ENCODE data around the gene MSL3B.
A peak's percentile ranks its signal among the peaks of the same experiment; 100 is the strongest.

Gene MSL3B

DNA sequence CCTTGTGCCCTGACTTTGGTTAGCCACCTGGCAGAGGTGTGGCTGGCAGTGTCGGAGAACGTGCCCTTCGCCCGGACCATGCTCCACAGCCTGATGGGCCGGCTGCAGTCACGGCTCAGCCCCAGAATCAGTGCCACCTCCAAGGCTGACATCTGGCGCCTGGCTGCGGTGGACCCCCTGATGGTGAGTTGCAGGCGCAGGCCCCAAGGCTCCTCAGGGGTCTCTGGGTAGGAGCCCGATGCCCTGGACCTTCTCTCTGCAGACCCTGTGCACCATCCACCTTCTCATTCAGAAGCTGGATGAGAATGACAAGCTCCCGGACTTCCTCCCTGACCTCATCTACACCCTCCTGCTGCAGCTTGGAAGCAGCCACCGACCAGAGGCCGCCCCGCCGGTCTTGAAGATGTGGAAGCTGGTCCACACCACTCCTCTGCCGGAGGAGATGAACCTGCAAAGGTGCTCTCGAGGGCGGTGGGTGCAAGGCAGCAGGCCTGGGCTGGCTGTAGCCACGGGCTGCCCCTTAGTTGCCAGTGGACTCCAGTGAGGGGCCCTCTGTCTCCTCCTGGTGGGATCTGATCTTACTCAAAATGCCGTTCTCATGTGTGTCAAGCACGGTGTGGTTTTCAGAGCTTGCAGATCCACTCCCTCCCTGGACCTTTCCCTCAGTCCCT, 46.0 kb downstream of the MSL3B start:
- H3K4me1 Mint-ChIP-seq (ENCODE audit: low read depth in 2 of 2), result no peaks in the 10 kb centered on the region
- DNase-seq (ENCODE audit: low spot score) (peak; percentile 56), ATAC-seq (peak in 1 of 2 donors; percentile 2)
- H3K27me3 Mint-ChIP-seq, result peaks cover 10 to 11% of the 10 kb centered on the region in 2 donors
- no peaks in the 10 kb centered on the region for H3K36me3 Mint-ChIP-seq
- no peak overlapping the region for H3K27ac Mint-ChIP-seq
- no peaks in the 10 kb centered on the region for H3K9me3 Mint-ChIP-seq
- H3K4me3 Mint-ChIP-seq, result no peak overlapping the region

GRCh38 chr2:233821709-233822100, 46.5 kb downstream of the MSL3B start:
- no peak overlapping the region for H3K27ac Mint-ChIP-seq
- DNase-seq (ENCODE audit: low spot score) (peak; percentile 44), ATAC-seq (no peak)
- no peaks in the 10 kb centered on the region for H3K4me1 Mint-ChIP-seq (ENCODE audit: low read depth in 2 of 2)
- H3K27me3 Mint-ChIP-seq, result peaks cover 11 to 13% of the 10 kb centered on the region in 2 donors
- no peaks in the 10 kb centered on the region for H3K36me3 Mint-ChIP-seq
- H3K9me3 Mint-ChIP-seq, result no peaks in the 10 kb centered on the region
- H3K4me3 Mint-ChIP-seq, result no peak overlapping the region

GRCh38 chr2:233821196-233821595, 47.0 kb downstream of the MSL3B start:
- Mint-ChIP-seq H3K27me3 (peaks cover 11 to 12% of the 10 kb centered on the region in 2 donors), H3K4me1 (ENCODE audit: low read depth in 2 of 2) (no peaks in the 10 kb centered on the region), H3K27ac (no peak overlapping the region), H3K4me3 (no peak overlapping the region), H3K36me3 (no peaks in the 10 kb centered on the region), H3K9me3 (no peaks in the 10 kb centered on the region)
- no peak for ATAC-seq
- DNase-seq (ENCODE audit: low spot score), result peak; percentile 37

DNA sequence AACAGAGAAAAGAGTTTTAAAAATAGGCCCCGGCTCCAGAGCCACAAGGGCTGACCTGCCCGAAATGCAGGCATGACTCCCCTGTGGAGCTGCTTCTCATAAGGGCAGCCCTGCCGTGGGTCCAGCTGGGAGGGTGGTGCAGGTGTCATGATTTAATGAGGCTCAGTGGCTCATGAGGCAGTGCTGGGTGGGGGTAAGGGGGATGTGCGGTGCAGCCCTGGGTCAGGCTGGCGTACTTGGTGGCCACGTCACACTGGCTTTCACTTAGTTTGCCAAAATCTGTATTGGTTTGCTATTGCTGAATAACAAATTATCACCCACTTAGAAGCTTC, 47.4 kb downstream of the MSL3B start:
- H3K27me3 Mint-ChIP-seq, result peaks cover 12 to 14% of the 10 kb centered on the region in 2 donors
- DNase-seq (ENCODE audit: low spot score), result peak; percentile 16

GRCh38 chr2:233819884-233820773, 48.1 kb downstream of the MSL3B start:
- peak; percentile 45 for DNase-seq (ENCODE audit: low spot score)
- H3K36me3 Mint-ChIP-seq, result no peaks in the 10 kb centered on the region

More for the DNA sequence above, 47.4 kb downstream of the MSL3B start:
- ATAC-seq, result no peak
- no peaks in the 10 kb centered on the region for H3K9me3 Mint-ChIP-seq
- H3K27ac Mint-ChIP-seq, result no peak overlapping the region
- H3K4me1 Mint-ChIP-seq (ENCODE audit: low read depth in 2 of 2), result no peaks in the 10 kb centered on the region
- H3K4me3 Mint-ChIP-seq, result no peak overlapping the region
- no peaks in the 10 kb centered on the region for H3K36me3 Mint-ChIP-seq

DNA sequence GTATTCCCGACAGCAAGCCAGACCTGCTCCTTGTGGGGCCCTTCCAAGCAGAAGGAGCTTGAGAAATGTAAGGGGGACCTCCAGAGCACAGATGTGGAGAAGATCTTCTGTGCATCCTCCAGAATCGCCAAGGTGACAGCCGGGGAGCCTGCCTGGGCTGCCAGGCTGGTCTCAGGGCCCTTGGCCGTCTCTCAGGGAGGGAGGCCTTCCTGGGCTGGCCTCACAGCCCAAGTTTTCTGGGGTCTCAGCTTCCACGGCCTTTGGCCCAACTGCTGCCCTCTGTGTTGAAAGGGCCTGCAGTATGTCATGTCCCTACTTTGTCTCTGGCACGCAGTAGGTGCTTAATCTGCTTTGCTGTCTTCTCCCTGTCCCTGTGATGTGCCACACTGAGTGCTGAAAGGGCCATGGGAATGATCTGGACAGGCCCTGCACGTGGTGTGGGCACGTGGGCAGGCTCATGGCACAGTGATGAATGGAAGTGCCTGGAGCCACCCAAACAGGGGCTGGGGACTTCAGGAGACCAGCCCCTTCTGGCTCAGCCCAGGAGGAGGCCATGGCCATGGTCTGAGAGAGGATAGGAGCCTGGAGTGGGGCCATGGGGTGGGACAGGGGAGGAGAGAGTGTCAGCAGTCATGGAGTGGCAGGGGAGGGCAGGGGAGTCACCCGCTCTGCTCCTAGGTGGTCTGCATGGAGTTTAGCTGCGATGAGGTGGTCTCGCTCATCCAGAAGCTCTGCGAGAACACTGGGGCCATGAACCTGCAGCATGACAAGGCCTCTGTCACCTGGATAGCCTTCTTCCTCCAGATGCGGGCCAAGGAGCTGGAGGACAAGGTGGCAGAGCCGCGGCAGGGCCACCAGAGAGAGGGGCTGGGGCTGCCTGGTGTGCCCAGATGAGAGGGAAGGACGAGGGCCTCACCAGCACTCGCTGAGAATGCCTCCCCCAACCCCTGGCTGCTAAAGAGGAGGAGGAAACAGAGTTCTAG, 49.3 kb downstream of the MSL3B start:
- Mint-ChIP-seq H3K4me1 (ENCODE audit: low read depth in 2 of 2) (no peaks in the 10 kb centered on the region), H3K27ac (no peak overlapping the region), H3K27me3 (peaks cover 13 to 22% of the 10 kb centered on the region in 2 donors), H3K4me3 (no peak overlapping the region), H3K9me3 (no peaks in the 10 kb centered on the region), H3K36me3 (no peaks in the 10 kb centered on the region)
- ATAC-seq (no peak), DNase-seq (ENCODE audit: low spot score) (peak; percentile 45)

More at GRCh38 chr2:233819884-233820773, 48.1 kb downstream of the MSL3B start:
- Mint-ChIP-seq H3K27me3 (peaks cover 8 to 18% of the 10 kb centered on the region in 2 donors), H3K27ac (no peak overlapping the region), H3K4me3 (no peak overlapping the region), H3K9me3 (no peaks in the 10 kb centered on the region), H3K4me1 (ENCODE audit: low read depth in 2 of 2) (no peaks in the 10 kb centered on the region)
- no peak for ATAC-seq

- peaks cover 16 to 22% of the 10 kb centered on the region in 2 donors for H3K27me3 Mint-ChIP-seq
- no peaks in the 10 kb centered on the region for H3K4me1 Mint-ChIP-seq (ENCODE audit: low read depth in 2 of 2)
- DNase-seq (ENCODE audit: low spot score), result peak; percentile 47
- H3K27ac Mint-ChIP-seq, result no peak overlapping the region
- H3K4me3 Mint-ChIP-seq, result no peak overlapping the region
- no peaks in the 10 kb centered on the region for H3K36me3 Mint-ChIP-seq
- ATAC-seq, result no peak
- H3K9me3 Mint-ChIP-seq, result no peaks in the 10 kb centered on the region
Measured at GRCh38 chr2:233817995-233818638, 50.1 kb downstream of the MSL3B start.

GRCh38 chr2:233817361-233817911, 50.8 kb downstream of the MSL3B start:
- H3K27me3 Mint-ChIP-seq, result peaks cover 20 to 22% of the 10 kb centered on the region in 2 donors
- no peak overlapping the region for H3K27ac Mint-ChIP-seq
- no peaks in the 10 kb centered on the region for H3K4me1 Mint-ChIP-seq (ENCODE audit: low read depth in 2 of 2)
- DNase-seq (ENCODE audit: low spot score) (peak; percentile 46), ATAC-seq (no peak)
- H3K9me3 Mint-ChIP-seq, result no peaks in the 10 kb centered on the region
- H3K4me3 Mint-ChIP-seq, result no peak overlapping the region
- H3K36me3 Mint-ChIP-seq, result no peaks in the 10 kb centered on the region

- H3K9me3 Mint-ChIP-seq, result no peaks in the 10 kb centered on the region
- no peak for DNase-seq (ENCODE audit: low spot score)
- no peaks in the 10 kb centered on the region for H3K36me3 Mint-ChIP-seq
- H3K27ac Mint-ChIP-seq, result no peak overlapping the region
- ATAC-seq, result no peak
- H3K27me3 Mint-ChIP-seq, result peaks cover 22% of the 10 kb centered on the region in 2 donors
- no peak overlapping the region for H3K4me3 Mint-ChIP-seq
- H3K4me1 Mint-ChIP-seq (ENCODE audit: low read depth in 2 of 2), result no peaks in the 10 kb centered on the region
Measured at GRCh38 chr2:233816771-233817170, 51.4 kb downstream of the MSL3B start.

GRCh38 chr2:233816334-233816733, 51.9 kb downstream of the MSL3B start:
- no peak for ATAC-seq
- no peak overlapping the region for H3K4me3 Mint-ChIP-seq
- no peak for DNase-seq (ENCODE audit: low spot score)
- no peak overlapping the region for H3K27ac Mint-ChIP-seq
- H3K4me1 Mint-ChIP-seq (ENCODE audit: low read depth in 2 of 2), result no peaks in the 10 kb centered on the region
- H3K27me3 Mint-ChIP-seq, result peaks cover 20 to 22% of the 10 kb centered on the region in 2 donors
- H3K36me3 Mint-ChIP-seq, result no peaks in the 10 kb centered on the region
- no peaks in the 10 kb centered on the region for H3K9me3 Mint-ChIP-seq

- no peaks in the 10 kb centered on the region for H3K9me3 Mint-ChIP-seq
- H3K27ac Mint-ChIP-seq, result no peak overlapping the region
- no peaks in the 10 kb centered on the region for H3K4me1 Mint-ChIP-seq (ENCODE audit: low read depth in 2 of 2)
- DNase-seq (ENCODE audit: low spot score) (no peak), ATAC-seq (no peak)
- no peaks in the 10 kb centered on the region for H3K36me3 Mint-ChIP-seq
- peaks cover 20 to 22% of the 10 kb centered on the region in 2 donors for H3K27me3 Mint-ChIP-seq
- no peak overlapping the region for H3K4me3 Mint-ChIP-seq
Measured at GRCh38 chr2:233815861-233816260, 52.3 kb downstream of the MSL3B start.

Measured in natural killer cell treated with Interleukin-12 subunit alpha and Interleukin-12 subunit beta and Interleukin-15 and Interleukin-18, amount 100 ng/mL, for 72 hours (primary cell).